ENCODE data around the gene SENP7. TPM values are rescaled to one million over a fixed set of nuclear protein-coding genes. Genes with fewer than 3 reads are reported as not detected.
"Not testable (repeated sequence)": the region's sequence is repeated elsewhere in the genome, so short reads cannot be mapped to it uniquely, and the experiment has no call there.

SENP7 gene
- total and polyA plus RNA-seq, 12 donors = 3.6 to 18.9 (median 10.0) TPM

GRCh38 chr3:101454629-101455028 is 58.4 kb downstream of the SENP7 start:
- Histone ChIP-seq H3K4me3 (no peak overlapping the region), H3K36me3 (peaks cover 0 to 30% (median 8%) of the 10 kb centered on the region in 9 donors), H3K27me3 (no peaks in the 10 kb centered on the region), H3K4me1 (no peaks in the 10 kb centered on the region), H3K9me3 (peaks cover 0 to 9% (median 0%) of the 10 kb centered on the region in 11 donors), H3K27ac (no peak overlapping the region)
- intact Hi-C loops (cut with DNase I) = no loop called here
- TF ChIP-seq CTCF (IDR thresholded peaks at IDR 0.05) = no peak
- ATAC-seq = no peak
- no peak for DNase-seq

GRCh38 chr3:101453961-101454360 is 59.1 kb downstream of the SENP7 start:
- H3K27ac ChIP-seq = no peak overlapping the region
- 92 to 95% methylated on average over 3 of the region's 3 CpGs for WGBS, 2 donors
- no peaks in the 10 kb centered on the region for H3K27me3 ChIP-seq
- H3K9me3 ChIP-seq = peaks cover 0 to 13% (median 0%) of the 10 kb centered on the region in 11 donors
- DNase-seq (no peak), ATAC-seq (no peak)
- no peaks in the 10 kb centered on the region for H3K4me1 ChIP-seq
- intact Hi-C loops (cut with DNase I) = no loop called here
- peaks cover 0 to 30% (median 8%) of the 10 kb centered on the region in 9 donors for H3K36me3 ChIP-seq
- no peak for TF ChIP-seq CTCF (IDR thresholded peaks at IDR 0.05)
- no peak overlapping the region for H3K4me3 ChIP-seq

GRCh38 chr3:101438641-101439040 is 74.4 kb downstream of the SENP7 start:
- 98 to 99% methylated on average over 22 to 23 of the region's 23 CpGs for WGBS, 2 donors
- H3K36me3 ChIP-seq; intact Hi-C loops (cut with DNase I); H3K27me3 ChIP-seq; H3K4me3 ChIP-seq; H3K27ac ChIP-seq; H3K4me1 ChIP-seq; ATAC-seq; DNase-seq: not testable (repeated sequence)
- H3K9me3 ChIP-seq = peaks cover 0 to 53% (median 11%) of the 10 kb centered on the region in 11 donors

GRCh38 chr3:101433652-101434051 is 79.4 kb downstream of the SENP7 start:
- H3K4me3 ChIP-seq = no peak overlapping the region
- intact Hi-C loops (cut with DNase I) = no loop called here
- no peak for TF ChIP-seq CTCF (IDR thresholded peaks at IDR 0.05)
- no peaks in the 10 kb centered on the region for H3K4me1 ChIP-seq
- H3K27ac ChIP-seq = no peak overlapping the region
- peaks cover 0 to 56% (median 11%) of the 10 kb centered on the region in 11 donors for H3K9me3 ChIP-seq
- no peaks in the 10 kb centered on the region for H3K36me3 ChIP-seq
- WGBS, 2 donors = 94 to 99% methylated on average over 1 of the region's 1 CpG
- DNase-seq (no peak), ATAC-seq (no peak)
- H3K27me3 ChIP-seq = no peaks in the 10 kb centered on the region

GRCh38 chr3:101423984-101424888 is 88.8 kb downstream of the SENP7 start:
- peaks cover 0 to 23% (median 0%) of the 10 kb centered on the region in 11 donors for H3K9me3 ChIP-seq
- no peak for TF ChIP-seq CTCF (IDR thresholded peaks at IDR 0.05)
- ATAC-seq (peak in 1 of 8 donors; percentile 44), DNase-seq (no peak)
- H3K4me1 ChIP-seq = no peaks in the 10 kb centered on the region
- H3K27ac ChIP-seq = no peak overlapping the region
- H3K36me3 ChIP-seq = no peaks in the 10 kb centered on the region
- 97 to 98% methylated on average over 11 of the region's 11 CpGs for WGBS, 2 donors
- intact Hi-C loops (cut with DNase I) = no loop called here
- no peak overlapping the region for H3K4me3 ChIP-seq
- no peaks in the 10 kb centered on the region for H3K27me3 ChIP-seq
